WTC11 (cell line): ENCODE results near the gene REEP1. TPM values are rescaled to one million over a fixed set of nuclear protein-coding genes. Genes with fewer than 3 reads are reported as not detected.

Experiments used
- FOXJ3 ChIP-seq: sonication (generic); formaldehyde crosslinking; IDR thresholded peaks from 2 replicates; pipeline ENCODE4 v1.9.0; 2021; ENCODE audit warnings: missing genetic modification reagents, mild to moderate bottlenecking, borderline replicate concordance
- FOXK1 ChIP-seq: sonication (generic); formaldehyde crosslinking; IDR thresholded peaks from 2 replicates; pipeline ENCODE4 v1.8.0; 2022; ENCODE audit warnings: mild to moderate bottlenecking, moderate library complexity, missing genetic modification reagents
- GABPB1 ChIP-seq: sonication (generic); formaldehyde crosslinking; IDR thresholded peaks from 2 replicates; pipeline ENCODE4 v1.8.1; 2023; ENCODE audit warnings: mild to moderate bottlenecking, missing genetic modification reagents
- HMGA2 ChIP-seq: fragments of 250-450 bp; sonication (Bioruptor Pico); IDR thresholded peaks from 2 replicates; pipeline ENCODE4 v1.4.0; 2021; ENCODE audit warnings: mild to moderate bottlenecking, moderate library complexity
- KAT7 ChIP-seq: sonication (generic); formaldehyde crosslinking; IDR thresholded peaks from 2 replicates; pipeline ENCODE4 v1.8.1; 2023; ENCODE audit warnings: missing genetic modification reagents, mild to moderate bottlenecking, borderline replicate concordance
- MXD4 ChIP-seq: fragments of 250-450 bp; sonication (Bioruptor Pico); IDR thresholded peaks from 2 replicates; pipeline ENCODE4 v1.8.0; 2021; ENCODE audit warnings: mild to moderate bottlenecking, moderate library complexity, borderline replicate concordance
- MYBL2 ChIP-seq: sonication (generic); formaldehyde crosslinking; IDR thresholded peaks from 2 replicates; pipeline ENCODE4 v1.8.1; 2023; ENCODE audit warnings: mild to moderate bottlenecking, moderate library complexity, missing genetic modification reagents
- NR2C2 ChIP-seq: sonication (generic); formaldehyde crosslinking; IDR thresholded peaks from 2 replicates; pipeline ENCODE4 v1.8.0; 2022; ENCODE audit warnings: mild to moderate bottlenecking, missing genetic modification reagents
- PRRX2 ChIP-seq: fragments of 250-450 bp; sonication (Bioruptor Pico); IDR thresholded peaks from 2 replicates; pipeline ENCODE4 v1.8.0; 2021; ENCODE audit warnings: mild to moderate bottlenecking
- RELA ChIP-seq: sonication (generic); formaldehyde crosslinking; IDR thresholded peaks from 2 replicates; pipeline ENCODE4 v1.8.1; 2022; ENCODE audit warnings: missing genetic modification reagents, mild to moderate bottlenecking, borderline replicate concordance
- SMAD3 ChIP-seq: sonication (generic); formaldehyde crosslinking; IDR thresholded peaks from 2 replicates; pipeline ENCODE4 v1.8.0; 2022; ENCODE audit warnings: missing genetic modification reagents, mild to moderate bottlenecking, borderline replicate concordance
- SMAD4 ChIP-seq: sonication (generic); formaldehyde crosslinking; IDR thresholded peaks from 2 replicates; pipeline ENCODE4 v1.8.0; 2022; ENCODE audit warnings: mild to moderate bottlenecking, missing genetic modification reagents
- TCF7 ChIP-seq: sonication (generic); formaldehyde crosslinking; IDR thresholded peaks from 2 replicates; pipeline ENCODE4 v1.8.0; 2022; ENCODE audit warnings: mild to moderate bottlenecking, low read depth, missing genetic modification reagents, moderate library complexity
- TEAD4 ChIP-seq: sonication (generic); formaldehyde crosslinking; IDR thresholded peaks from 2 replicates; pipeline ENCODE4 v1.8.0; 2022; ENCODE audit warnings: mild to moderate bottlenecking, missing genetic modification reagents
- TP53 ChIP-seq: sonication (generic); formaldehyde crosslinking; IDR thresholded peaks from 2 replicates; pipeline ENCODE4 v1.8.1; 2023; ENCODE audit warnings: mild to moderate bottlenecking, missing genetic modification reagents
- ZNF138 ChIP-seq: sonication (generic); formaldehyde crosslinking; conservative IDR thresholded peaks from 2 replicates; pipeline ENCODE4 v1.8.1; 2022; ENCODE audit warnings: mild to moderate bottlenecking, moderate library complexity, missing genetic modification reagents
- ZNF263 ChIP-seq: sonication (generic); formaldehyde crosslinking; IDR thresholded peaks from 2 replicates; pipeline ENCODE4 v1.8.1; 2022; ENCODE audit warnings: low read depth, mild to moderate bottlenecking, moderate library complexity, missing genetic modification reagents
- ZNF317 ChIP-seq: sonication (generic); formaldehyde crosslinking; IDR thresholded peaks from 2 replicates; pipeline ENCODE4 v1.8.1; 2023; ENCODE audit warnings: low read depth, mild to moderate bottlenecking, moderate library complexity, missing genetic modification reagents, borderline replicate concordance
- ZNF671 ChIP-seq: fragments of 250-450 bp; sonication (Bioruptor Pico); IDR thresholded peaks from 2 replicates; pipeline ENCODE4 v1.8.0; 2021; ENCODE audit warnings: mild to moderate bottlenecking
- total RNA-seq: library from RNA; stranded (reverse); gene quantifications from 3 replicates; pipeline ENCODE4 v1.2.3, GENCODE V29; 2021
- TF ChIP-seq, protein P1 (sequence below): sonication (generic); formaldehyde crosslinking; IDR thresholded peaks from 2 replicates; pipeline ENCODE4 v1.8.1; 2023; ENCODE audit warnings: mild to moderate bottlenecking, missing genetic modification reagents, moderate library complexity
- TF ChIP-seq, protein P2 (sequence below): sonication (generic); formaldehyde crosslinking; IDR thresholded peaks from 2 replicates; pipeline ENCODE4 v1.8.0; 2023; ENCODE audit warnings: missing genetic modification reagents
- TF ChIP-seq, protein P3 (sequence below): sonication (generic); formaldehyde crosslinking; IDR thresholded peaks from 2 replicates; pipeline ENCODE4 v1.8.1; 2022; ENCODE audit warnings: low read depth, mild to moderate bottlenecking, moderate library complexity, missing genetic modification reagents, borderline replicate concordance
- TF ChIP-seq, protein P4 (sequence below): sonication (generic); formaldehyde crosslinking; IDR thresholded peaks from 2 replicates; pipeline ENCODE4 v1.8.1; 2023; ENCODE audit warnings: mild to moderate bottlenecking, missing genetic modification reagents
- TF ChIP-seq, protein P5 (sequence below): sonication (generic); formaldehyde crosslinking; conservative IDR thresholded peaks from 2 replicates; pipeline ENCODE4 v1.8.1; 2023; ENCODE audit warnings: mild to moderate bottlenecking, low read depth, missing genetic modification reagents, moderate library complexity
- TF ChIP-seq, protein P6 (sequence below): sonication (generic); formaldehyde crosslinking; IDR thresholded peaks from 2 replicates; pipeline ENCODE4 v1.8.0; 2023; ENCODE audit warnings: missing genetic modification reagents, mild to moderate bottlenecking, borderline replicate concordance
- TF ChIP-seq, protein P7 (sequence below): sonication (generic); formaldehyde crosslinking; IDR thresholded peaks from 2 replicates; pipeline ENCODE4 v1.8.1; 2023; ENCODE audit warnings: mild to moderate bottlenecking, missing genetic modification reagents, moderate library complexity
- TF ChIP-seq, protein P8 (sequence below): sonication (generic); formaldehyde crosslinking; IDR thresholded peaks from 2 replicates; pipeline ENCODE4 v1.8.0; 2022; ENCODE audit warnings: mild to moderate bottlenecking, missing genetic modification reagents

Gene REEP1
- total RNA-seq, 1 experiment from 2014 or later: 1.9 TPM

DNA sequence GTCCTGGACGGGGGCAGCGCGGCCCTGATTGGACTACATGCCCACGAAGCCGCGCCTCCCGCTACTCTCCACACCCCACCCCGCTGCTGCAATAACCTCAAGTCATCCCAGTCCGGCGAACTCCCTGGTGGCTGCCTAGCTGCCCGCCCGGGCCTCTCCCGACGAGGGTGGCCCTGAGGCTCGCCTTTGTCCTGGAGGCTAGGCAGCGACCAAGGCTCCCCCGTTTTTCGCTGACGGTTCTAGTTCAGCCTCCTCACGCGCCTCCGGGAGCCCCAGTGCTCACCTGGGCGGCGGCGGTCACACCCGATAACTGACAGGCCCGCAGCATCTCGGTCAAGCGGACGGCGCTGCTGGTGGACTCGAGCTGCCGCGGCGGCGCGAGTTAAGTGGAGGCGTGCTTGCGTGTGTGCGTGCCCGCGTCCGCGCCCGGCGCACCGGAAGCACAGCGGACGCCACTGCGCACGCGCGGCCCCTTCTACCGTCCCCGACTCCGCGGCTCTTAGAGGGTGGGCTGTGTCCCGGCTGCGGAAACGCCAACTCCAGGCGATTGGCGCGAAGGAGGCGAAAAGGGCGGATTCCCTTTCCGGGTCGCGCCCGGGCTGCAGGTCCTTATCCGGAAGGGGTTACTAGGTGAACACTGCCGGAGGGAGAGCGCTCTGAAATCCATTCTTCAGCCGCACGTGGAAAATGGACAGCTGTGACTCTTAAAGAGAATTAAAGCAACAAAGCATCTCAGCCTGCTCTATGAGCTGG, 142.2 kb downstream of the REEP1 start, which contains the start of gene IMMT (continued):
- TF ChIP-seq, protein P1, sequence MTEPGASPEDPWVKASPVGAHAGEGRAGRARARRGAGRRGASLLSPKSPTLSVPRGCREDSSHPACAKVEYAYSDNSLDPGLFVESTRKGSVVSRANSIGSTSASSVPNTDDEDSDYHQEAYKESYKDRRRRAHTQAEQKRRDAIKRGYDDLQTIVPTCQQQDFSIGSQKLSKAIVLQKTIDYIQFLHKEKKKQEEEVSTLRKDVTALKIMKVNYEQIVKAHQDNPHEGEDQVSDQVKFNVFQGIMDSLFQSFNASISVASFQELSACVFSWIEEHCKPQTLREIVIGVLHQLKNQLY: no peak
- TF ChIP-seq SMAD3 (CRISPR knock-in tag): peak; percentile 23; the same call in 1 of the 2 replicates
- TF ChIP-seq FOXJ3 (CRISPR knock-in tag): no peak
- peak; percentile 90 for TF ChIP-seq MYBL2 (CRISPR knock-in tag)
- TF ChIP-seq HMGA2 (CRISPR knock-in tag): no peak
- peak; percentile 89; the same call in 1 of the 2 replicates for TF ChIP-seq TCF7
- TF ChIP-seq FOXK1: peak; percentile 86
- TF ChIP-seq GABPB1 (CRISPR knock-in tag): peak; percentile 91
- no peak for TF ChIP-seq ZNF671 (CRISPR knock-in tag)
- TF ChIP-seq, protein P2, sequence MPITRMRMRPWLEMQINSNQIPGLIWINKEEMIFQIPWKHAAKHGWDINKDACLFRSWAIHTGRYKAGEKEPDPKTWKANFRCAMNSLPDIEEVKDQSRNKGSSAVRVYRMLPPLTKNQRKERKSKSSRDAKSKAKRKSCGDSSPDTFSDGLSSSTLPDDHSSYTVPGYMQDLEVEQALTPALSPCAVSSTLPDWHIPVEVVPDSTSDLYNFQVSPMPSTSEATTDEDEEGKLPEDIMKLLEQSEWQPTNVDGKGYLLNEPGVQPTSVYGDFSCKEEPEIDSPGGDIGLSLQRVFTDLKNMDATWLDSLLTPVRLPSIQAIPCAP (CRISPR knock-in tag): peak; percentile 58; the same call in 1 of the 2 replicates
- 0 out of 2 replicates have a peak, but pooled peaks have one; percentile 32 for TF ChIP-seq PRRX2
- TF ChIP-seq KAT7: peak; percentile 95; the same call in 1 of the 2 replicates
- no peak for TF ChIP-seq ZNF138 (CRISPR knock-in tag)
- no peak for TF ChIP-seq SMAD4
- peak; percentile 90 for TF ChIP-seq NR2C2 (CRISPR knock-in tag)
- TF ChIP-seq TP53 (CRISPR knock-in tag): no peak
- TF ChIP-seq, protein P3, sequence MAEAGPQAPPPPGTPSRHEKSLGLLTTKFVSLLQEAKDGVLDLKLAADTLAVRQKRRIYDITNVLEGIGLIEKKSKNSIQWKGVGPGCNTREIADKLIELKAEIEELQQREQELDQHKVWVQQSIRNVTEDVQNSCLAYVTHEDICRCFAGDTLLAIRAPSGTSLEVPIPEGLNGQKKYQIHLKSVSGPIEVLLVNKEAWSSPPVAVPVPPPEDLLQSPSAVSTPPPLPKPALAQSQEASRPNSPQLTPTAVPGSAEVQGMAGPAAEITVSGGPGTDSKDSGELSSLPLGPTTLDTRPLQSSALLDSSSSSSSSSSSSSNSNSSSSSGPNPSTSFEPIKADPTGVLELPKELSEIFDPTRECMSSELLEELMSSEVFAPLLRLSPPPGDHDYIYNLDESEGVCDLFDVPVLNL (CRISPR knock-in tag): peak; percentile 78
- TF ChIP-seq, protein P4, sequence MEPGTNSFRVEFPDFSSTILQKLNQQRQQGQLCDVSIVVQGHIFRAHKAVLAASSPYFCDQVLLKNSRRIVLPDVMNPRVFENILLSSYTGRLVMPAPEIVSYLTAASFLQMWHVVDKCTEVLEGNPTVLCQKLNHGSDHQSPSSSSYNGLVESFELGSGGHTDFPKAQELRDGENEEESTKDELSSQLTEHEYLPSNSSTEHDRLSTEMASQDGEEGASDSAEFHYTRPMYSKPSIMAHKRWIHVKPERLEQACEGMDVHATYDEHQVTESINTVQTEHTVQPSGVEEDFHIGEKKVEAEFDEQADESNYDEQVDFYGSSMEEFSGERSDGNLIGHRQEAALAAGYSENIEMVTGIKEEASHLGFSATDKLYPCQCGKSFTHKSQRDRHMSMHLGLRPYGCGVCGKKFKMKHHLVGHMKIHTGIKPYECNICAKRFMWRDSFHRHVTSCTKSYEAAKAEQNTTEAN (CRISPR knock-in tag): no peak; the same call in 1 of the 2 replicates
- peak; percentile 73; the same call in 1 of the 2 replicates for TF ChIP-seq TEAD4 (CRISPR knock-in tag)
- TF ChIP-seq, protein P5, sequence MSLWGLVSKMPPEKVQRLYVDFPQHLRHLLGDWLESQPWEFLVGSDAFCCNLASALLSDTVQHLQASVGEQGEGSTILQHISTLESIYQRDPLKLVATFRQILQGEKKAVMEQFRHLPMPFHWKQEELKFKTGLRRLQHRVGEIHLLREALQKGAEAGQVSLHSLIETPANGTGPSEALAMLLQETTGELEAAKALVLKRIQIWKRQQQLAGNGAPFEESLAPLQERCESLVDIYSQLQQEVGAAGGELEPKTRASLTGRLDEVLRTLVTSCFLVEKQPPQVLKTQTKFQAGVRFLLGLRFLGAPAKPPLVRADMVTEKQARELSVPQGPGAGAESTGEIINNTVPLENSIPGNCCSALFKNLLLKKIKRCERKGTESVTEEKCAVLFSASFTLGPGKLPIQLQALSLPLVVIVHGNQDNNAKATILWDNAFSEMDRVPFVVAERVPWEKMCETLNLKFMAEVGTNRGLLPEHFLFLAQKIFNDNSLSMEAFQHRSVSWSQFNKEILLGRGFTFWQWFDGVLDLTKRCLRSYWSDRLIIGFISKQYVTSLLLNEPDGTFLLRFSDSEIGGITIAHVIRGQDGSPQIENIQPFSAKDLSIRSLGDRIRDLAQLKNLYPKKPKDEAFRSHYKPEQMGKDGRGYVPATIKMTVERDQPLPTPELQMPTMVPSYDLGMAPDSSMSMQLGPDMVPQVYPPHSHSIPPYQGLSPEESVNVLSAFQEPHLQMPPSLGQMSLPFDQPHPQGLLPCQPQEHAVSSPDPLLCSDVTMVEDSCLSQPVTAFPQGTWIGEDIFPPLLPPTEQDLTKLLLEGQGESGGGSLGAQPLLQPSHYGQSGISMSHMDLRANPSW (CRISPR knock-in tag): no peak
- no peak for TF ChIP-seq ZNF317 (CRISPR knock-in tag)
- TF ChIP-seq, protein P6, sequence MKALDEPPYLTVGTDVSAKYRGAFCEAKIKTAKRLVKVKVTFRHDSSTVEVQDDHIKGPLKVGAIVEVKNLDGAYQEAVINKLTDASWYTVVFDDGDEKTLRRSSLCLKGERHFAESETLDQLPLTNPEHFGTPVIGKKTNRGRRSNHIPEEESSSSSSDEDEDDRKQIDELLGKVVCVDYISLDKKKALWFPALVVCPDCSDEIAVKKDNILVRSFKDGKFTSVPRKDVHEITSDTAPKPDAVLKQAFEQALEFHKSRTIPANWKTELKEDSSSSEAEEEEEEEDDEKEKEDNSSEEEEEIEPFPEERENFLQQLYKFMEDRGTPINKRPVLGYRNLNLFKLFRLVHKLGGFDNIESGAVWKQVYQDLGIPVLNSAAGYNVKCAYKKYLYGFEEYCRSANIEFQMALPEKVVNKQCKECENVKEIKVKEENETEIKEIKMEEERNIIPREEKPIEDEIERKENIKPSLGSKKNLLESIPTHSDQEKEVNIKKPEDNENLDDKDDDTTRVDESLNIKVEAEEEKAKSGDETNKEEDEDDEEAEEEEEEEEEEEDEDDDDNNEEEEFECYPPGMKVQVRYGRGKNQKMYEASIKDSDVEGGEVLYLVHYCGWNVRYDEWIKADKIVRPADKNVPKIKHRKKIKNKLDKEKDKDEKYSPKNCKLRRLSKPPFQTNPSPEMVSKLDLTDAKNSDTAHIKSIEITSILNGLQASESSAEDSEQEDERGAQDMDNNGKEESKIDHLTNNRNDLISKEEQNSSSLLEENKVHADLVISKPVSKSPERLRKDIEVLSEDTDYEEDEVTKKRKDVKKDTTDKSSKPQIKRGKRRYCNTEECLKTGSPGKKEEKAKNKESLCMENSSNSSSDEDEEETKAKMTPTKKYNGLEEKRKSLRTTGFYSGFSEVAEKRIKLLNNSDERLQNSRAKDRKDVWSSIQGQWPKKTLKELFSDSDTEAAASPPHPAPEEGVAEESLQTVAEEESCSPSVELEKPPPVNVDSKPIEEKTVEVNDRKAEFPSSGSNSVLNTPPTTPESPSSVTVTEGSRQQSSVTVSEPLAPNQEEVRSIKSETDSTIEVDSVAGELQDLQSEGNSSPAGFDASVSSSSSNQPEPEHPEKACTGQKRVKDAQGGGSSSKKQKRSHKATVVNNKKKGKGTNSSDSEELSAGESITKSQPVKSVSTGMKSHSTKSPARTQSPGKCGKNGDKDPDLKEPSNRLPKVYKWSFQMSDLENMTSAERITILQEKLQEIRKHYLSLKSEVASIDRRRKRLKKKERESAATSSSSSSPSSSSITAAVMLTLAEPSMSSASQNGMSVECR (CRISPR knock-in tag): peak; percentile 90; the same call in 1 of the 2 replicates
- TF ChIP-seq, protein P7, sequence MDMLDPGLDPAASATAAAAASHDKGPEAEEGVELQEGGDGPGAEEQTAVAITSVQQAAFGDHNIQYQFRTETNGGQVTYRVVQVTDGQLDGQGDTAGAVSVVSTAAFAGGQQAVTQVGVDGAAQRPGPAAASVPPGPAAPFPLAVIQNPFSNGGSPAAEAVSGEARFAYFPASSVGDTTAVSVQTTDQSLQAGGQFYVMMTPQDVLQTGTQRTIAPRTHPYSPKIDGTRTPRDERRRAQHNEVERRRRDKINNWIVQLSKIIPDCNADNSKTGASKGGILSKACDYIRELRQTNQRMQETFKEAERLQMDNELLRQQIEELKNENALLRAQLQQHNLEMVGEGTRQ (CRISPR knock-in tag): no peak
- no peak; the same call in 1 of the 2 replicates for TF ChIP-seq ZNF263 (CRISPR knock-in tag)
- TF ChIP-seq MXD4 (CRISPR knock-in tag): no peak
- peak; percentile 82; the same call in 1 of the 2 replicates for TF ChIP-seq RELA (CRISPR knock-in tag)
- TF ChIP-seq, protein P8, sequence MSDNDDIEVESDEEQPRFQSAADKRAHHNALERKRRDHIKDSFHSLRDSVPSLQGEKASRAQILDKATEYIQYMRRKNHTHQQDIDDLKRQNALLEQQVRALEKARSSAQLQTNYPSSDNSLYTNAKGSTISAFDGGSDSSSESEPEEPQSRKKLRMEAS (CRISPR knock-in tag): peak; percentile 96
